NCI-H128 (cell line): ENCODE data around the gene C2.
"Not testable (repeated sequence)": the region's sequence is repeated elsewhere in the genome, so short reads cannot be mapped to it uniquely, and the experiment has no call there.

Source experiments
- DNase-seq: peaks from one replicate; lab custom pipeline; 2025; ENCODE audit not compliant: unreplicated experiment; lab: John Stamatoyannopoulos, UW

Gene C2

DNA sequence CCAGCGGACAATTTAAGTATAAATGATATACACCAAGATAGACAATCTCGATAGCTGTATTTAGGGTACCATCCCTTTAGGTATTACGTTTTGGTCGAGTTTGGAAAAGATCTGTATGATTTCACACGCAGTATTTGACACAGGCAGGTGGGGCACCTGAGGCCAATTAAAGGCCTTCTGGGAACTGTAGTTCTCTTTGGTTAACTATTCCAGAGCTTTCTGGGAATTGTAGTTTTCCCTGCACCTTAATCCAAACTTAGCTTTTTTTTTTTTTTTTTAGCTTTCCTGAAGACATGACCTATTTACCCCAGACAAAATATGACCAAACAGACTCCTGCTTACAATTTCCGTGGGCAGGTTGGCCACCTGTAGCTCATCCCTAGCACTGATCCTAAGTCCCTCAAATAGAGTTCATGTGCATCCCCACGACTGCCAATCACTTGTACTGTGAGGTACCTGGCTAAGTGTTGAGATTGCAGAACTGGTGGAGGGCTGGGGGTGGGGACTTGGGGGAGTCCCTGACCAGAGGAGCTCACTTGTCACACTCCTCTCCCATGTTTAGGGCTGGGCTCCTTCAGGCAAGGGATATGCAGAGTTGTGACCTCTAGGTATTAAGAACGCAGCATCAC lies 29.0 kb upstream of the C2 start:
- peak; percentile 34 for DNase-seq

DNA sequence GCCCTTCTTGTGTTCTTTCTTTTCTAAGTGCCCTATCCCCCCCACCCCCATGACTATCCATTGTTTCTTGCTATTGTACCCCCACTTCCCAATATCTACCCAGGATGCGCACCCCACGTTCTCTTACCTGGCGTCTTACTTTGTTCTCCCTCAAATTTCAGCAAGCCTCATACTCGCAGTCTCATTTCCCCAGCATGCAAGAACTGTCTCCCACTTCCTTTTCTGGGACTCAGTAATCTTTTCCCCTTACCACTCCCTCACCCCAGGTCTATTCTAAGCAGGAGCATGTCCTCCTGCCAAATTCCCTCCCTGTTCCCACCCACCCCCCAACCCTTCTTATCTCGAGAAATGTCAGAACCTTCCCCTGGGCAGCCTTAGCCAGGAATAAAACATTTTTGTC lies 28.3 kb upstream of the C2 start:
- DNase-seq, result no peak

DNA sequence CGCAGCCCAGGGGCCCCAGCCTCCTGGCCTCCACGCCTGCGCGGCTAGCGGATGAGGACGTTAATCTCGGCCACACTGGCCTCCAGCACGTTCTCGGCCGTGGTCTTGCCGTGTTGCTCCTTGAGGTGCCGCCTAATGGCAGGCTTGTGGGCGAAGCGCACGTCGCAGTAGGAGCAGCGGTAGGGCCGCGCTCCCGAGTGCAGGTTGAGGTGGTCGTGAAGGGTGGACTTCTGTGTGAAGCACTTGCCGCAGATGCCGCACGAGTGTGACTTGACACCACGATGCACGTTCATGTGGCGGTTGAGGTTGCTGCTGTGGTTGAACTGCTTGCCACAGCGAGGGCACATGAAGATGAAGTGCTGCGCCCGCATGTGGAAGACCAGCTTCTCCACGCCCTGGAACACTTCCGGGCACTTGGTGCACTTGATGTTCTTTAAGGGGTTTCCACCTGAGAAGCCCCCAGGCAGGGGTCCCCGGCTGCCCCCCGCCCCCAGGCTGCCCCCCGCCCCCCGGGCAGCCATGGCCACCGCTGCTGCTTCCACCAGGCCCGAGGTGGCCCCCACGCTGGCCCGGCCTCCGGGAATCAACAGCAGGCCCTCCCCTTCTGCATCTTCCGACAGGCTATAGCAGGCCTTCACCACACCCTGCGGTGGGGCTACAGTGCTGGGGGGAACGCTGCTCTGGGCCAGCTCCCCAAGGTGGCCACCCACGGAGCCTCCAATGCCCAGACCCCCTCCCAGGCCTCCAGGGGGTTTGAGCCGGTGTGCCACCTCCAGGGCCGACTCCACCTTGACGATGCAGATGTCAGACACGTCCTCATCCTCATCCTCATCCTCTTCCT lies 27.4 kb upstream of the C2 start:
- DNase-seq, result no peak

DNA sequence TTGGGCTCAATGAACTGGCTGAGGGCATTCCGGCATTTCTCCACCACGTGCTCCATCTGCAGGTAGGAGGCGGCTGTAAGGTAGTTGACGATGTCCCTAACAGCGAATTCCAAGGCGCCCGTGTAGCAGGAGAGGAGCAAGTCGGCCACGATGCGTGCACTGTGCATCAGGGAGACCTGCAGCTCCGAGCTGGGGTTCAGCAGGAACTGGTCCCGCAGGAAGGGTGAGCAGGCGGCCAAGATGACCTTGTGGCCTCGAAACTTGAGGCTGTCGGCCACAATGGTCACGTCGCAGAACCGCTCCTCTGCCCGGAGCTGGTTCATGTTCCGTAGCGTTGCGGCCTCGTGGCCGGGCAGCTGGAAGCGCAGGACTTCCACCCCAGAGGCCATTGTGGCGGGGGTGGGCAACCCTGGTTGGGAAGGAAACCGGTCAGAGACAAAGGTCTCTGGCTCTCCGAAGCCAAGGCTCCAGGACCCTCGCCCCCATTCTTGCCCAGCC lies 26.6 kb upstream of the C2 start:
- no peak for DNase-seq

DNA sequence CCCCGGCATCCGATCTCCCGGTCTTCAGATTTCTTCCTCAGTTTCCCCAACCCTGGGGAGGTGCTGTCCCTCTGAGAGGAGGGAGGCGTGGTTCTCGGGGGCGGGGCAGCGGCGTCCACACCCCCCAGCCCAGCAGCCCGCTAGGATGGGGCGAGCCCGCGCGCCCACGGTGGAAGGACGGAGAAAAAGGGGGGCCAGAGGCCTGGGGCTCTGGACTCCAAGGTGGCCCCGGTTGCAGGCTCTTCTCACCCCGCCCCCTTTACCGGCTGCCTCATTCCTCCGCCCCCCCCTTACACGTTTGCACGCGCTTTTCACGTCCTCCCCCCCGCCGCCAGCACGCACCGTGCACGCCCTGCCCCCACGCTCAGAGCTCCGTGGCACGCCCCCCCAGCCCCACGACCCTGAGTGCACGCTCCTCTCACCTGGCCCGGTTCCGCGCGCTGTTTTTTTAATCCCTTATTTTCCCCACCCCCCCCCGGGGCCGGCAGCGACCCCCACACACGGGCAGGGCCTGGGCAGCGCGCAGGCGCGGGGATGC lies 26.0 kb upstream of the C2 start:
- DNase-seq, result no peak

DNA sequence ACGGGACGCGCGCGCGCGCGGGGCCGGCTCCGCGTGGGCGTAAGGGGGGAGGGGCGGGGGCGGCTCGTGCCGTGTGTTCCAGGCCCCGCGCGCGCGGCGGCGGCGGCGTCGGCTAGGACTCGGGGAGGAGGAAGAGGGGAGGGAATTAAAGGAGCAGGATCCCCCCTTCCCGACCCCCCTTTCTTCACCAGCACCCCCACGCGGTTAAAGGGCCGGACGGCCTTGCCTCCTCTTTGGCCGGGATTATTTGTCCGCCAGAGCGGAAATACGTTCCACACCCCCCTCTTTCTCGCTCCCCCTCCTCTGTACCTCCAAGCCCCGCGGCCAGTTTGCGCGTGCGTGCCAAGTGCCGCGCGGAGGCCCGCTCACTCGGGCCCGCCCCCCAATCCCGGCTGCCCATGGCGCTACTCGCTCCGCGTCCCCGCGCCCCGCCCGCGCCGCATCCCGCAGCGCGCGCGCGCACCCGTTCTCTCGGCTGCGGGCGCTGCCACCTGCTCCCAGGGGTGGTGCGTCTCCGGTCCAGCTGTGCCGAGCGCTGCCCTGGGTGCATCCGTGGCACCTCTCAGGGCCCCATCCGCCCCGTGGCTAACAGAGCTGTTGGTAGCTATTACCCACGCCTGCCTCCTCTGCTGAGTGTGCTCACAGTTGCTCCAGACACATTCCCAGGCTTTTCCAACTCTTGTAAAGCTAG lies 25.4 kb upstream of the C2 start, which contains the start of gene ZBTB12:
TSS of gene ZBTB12 (minus strand) at position 134 of the 691 bp plus-strand sequence. CDS start 781 bp downstream, outside the sequence.
- DNase-seq, result peak; percentile 87

DNA sequence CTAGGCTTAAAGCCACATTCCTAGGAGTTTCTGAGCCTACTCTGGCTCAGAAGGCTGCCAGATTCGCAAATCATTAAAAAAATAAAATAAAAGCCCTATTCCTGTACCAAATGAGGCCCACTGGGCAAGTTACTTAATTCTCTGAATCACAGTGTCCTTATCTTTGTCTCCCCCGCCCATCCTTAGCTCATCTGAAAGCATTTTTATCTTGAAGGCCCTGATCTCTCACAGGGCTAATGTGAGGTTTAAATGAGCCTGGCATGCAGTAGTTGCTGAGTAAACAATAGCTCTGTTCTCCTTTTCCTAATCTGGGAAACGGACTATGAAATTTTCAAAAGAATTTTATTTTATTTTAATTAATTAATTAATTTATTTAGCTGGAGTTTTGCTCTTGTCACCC lies 23.6 kb upstream of the C2 start:
- DNase-seq, result no peak

DNA sequence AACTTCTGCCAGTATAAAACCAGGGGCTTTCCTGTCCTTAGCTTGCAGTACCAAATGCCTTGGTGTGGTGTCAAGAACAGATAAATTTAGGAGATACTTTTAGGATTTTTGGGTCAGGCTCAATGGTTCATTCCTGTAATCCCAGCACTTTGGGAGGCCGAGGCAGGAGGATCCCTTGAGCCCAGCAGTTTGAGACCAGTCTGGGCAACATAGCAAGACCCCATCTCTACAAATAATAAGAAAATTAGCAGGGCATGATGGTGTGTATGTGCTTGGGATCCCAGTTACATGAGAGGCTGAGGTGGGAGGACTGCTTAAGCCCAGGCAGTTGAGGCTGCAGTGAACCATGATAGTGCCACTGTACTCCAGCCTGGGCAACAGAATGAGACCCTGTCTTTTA lies 22.5 kb upstream of the C2 start:
- no peak for DNase-seq

DNA sequence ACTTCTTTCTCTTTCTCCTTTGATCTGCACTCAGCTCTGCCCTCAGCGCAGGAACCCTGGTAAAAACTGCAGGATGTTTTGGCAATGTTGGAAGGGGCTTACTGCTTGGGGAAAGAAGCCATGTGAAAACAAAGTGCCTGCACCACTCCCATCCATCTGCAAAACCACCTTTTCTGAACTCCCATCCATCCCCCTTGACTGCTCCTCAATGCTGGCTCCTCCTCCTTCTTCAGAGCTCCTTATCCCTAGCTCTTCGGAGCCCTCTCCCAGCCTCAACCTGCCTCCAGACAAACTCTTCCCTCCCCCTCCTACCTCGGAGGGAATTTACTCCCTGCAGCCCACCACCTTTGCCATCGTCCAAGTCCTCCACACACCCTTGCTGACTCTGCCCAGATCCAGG lies 21.4 kb upstream of the C2 start:
- no peak for DNase-seq

DNA sequence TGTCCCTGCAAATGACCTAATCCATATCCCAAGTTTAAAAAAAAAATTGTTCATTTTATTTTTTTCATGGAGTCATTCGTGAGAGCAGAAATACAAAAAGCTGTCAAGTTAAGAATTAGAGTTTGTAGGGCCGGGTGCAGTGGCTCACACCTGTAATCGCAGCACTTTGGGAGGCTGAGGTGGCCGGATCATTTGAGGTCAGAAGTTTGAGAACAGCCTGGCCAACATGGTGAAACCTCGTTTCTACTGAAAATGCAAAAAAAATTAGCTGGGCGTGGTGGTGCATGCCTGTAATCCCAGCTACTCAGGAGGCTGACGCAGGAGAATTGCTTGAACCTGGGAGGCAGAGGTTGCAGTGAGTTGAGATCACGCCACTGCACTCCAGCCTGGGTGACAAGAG lies 20.8 kb upstream of the C2 start:
- DNase-seq, result not testable (repeated sequence)

DNA sequence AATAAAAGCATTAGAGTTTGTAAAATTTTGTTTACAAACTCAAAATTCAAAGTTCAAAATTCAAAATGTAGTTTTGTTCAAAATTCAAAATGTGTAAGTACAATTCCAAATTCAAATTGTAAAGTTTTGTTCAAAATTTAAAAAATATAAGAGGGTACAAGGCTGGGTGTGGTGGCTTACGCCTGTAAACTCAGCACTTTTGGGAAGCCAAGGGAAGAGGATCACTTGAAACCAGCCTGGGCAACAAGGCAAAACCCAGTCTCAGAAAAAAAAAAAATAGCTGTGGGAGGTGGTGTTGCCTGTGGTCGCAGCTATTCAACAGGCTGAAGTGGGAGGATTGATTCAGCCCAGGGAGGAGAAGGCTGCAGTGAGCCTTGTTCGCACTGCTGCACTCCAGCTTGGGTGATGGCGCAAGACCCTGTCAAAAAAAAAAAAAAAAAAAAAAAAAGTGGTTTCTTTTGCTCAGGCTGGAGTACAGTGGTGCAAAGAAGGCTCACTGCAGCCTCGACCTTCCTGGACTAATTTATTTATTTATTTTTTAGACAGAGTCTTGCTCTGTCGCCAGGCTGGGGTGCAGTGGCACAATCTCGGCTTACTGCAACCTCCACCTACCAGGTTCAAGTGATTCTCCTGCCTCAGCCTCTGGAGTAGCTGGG lies 20.2 kb upstream of the C2 start:
- DNase-seq, result no peak

DNA sequence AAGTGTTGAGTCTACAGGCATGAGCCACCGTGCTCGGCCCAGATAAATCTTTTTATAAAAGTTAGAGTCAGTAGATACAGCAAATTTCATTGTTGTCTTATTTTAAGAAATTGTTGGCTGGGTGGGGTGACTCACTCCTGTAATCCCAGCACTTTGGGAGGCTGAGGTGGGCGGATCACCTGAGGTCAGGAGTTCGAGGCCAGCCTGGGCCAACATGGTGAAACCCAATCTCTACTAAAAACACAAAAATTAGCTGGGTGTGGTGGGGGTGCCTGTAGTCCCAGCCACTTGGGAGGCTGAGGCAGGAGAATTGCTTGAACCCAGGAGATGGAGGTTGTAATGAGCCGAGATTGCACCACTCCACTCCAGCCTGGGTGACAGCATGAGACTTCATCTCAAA lies 19.3 kb upstream of the C2 start:
- DNase-seq, result not testable (repeated sequence)

DNA sequence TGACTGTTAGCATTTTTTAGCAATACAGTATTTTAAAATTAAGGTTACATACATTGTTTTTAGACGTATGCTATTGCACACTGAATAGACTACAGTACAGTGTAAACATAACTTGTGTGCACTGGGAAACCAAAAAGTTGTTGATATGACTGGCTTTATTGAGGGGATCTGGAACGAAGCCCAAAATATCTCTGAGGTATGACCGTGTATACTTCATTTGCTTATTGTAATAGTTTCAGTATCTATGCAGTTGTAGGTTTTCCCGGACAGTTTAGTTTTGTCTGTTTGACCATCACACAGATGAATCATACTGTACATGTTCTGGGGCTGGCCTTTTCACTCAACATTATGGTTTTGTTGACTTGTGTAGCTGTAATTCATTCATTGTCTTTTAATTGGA lies 18.7 kb upstream of the C2 start:
- no peak for DNase-seq

DNA sequence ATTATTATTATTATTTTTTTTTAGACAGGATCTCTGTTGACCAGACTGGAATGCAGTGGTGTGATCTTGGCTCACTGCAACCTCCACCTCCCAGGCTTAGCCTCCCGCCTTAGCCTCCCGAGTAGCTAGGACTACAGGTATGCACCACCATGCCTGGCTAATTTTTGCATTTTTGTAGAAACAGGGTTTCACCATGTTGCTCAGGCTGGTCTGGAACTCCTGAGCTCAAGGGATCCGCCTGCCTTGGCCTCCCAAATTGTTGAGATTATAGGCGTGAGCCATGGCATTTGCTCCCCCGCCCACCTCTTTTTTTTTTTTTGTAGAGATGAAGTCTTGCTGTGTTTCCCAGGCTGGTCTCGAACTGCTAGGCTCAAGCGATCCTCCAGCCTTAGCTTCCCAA lies 18.2 kb upstream of the C2 start:
- not testable (repeated sequence) for DNase-seq

DNA sequence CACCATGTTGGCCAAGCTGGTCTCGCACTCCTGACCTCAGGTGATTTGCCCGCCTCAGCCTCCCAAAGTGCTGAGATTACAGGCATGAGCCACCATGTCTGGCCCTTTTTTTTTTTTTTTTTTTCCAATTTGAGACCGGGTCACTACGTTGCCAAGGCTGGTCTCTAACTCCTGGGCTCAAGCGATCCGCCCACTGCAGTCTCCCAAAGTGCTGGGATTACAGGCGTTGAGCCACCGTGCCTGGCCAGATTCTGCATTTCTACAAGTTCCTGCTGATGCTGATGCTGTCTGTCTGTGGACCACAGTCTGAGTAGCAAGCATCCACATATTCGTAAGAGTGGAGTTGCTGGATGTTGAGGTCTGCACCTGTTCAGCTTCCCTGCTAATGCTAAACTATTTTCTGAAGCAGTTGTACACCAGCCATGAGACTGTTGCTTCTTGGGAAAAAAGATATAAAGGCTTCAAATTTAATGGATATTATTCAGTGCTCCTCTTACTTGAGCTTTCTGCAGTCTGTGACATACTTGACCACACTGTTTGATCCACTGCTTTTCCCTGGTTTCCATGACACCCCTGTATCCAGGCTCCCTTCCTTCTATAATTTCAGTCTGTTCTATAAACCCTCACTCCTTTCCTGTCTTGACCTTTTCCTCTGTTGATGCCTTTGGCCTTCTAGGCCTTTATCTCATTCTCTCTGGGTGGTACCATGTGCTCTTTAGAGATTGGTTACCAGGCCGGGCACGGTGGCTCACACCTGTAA lies 15.5 kb upstream of the C2 start:
- DNase-seq, result no peak

DNA sequence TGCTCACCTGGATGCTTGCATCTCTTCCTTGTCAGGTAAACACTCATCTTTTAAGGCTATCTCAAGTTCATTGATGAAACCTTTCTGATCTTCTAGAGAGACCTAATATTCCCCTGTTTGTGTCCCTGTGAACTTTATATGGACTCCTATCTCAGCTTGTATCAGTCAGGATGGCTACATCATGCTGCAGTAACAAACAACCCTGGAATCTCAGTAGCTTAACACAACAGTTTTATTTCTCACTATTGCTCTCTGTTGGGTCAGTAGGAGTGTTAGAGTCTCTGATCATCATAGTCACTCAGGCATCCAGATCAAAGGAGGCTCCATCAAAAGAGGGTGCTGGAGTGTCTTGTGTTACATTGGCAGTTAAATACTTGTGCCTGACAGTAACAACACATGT lies 12.2 kb upstream of the C2 start:
- no peak for DNase-seq

DNA sequence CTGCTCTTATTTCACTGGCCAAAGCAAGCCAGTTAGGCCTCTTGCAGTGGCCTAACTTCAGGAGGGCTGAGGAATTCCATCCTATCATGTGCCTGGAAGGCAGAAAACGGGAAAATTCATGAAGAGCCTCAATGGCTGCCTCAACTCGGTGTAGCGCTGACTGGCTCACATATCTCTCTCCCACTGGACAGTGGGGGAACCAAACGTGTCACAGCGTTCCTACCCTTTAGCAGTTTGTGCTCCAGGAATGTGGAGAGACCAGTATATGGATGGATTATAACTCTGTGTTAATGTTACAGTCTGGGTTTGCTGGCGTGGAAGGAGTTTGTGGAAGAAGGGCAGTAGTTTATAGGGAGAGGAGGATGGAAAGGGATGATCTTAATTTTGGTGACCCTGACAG lies 11.8 kb upstream of the C2 start:
- no peak for DNase-seq

DNA sequence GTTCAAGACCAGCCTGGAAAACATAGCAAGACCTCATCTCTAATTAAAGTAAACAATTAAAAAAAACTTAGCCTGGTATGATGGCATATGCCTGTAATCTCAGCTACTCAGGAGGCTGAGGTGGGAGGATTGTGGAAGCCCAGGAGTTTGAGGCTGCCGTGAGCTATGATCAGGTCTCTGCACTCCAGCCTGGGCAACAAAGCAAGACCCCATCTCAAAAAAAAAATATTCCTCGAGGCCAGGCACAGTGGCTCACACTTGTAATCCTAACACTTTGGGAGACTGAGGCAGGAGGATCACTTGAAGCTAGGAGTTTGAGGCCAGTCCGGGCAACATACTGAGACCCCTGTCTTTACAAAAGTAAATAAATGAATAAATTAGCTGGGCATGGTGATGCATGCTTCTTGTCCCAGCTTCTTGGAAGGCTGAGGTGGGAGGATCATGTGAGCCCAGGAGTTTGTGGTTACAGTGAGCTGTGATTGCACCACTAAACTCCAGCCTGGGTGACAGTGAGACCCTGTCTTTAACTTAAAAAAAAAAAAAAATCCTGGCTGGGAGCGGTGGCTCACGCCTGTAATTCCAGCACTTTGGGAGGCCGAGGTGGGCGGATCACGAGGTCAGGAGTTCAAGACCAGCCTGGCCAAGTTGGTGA lies 9.3 kb upstream of the C2 start:
- no peak for DNase-seq

DNA sequence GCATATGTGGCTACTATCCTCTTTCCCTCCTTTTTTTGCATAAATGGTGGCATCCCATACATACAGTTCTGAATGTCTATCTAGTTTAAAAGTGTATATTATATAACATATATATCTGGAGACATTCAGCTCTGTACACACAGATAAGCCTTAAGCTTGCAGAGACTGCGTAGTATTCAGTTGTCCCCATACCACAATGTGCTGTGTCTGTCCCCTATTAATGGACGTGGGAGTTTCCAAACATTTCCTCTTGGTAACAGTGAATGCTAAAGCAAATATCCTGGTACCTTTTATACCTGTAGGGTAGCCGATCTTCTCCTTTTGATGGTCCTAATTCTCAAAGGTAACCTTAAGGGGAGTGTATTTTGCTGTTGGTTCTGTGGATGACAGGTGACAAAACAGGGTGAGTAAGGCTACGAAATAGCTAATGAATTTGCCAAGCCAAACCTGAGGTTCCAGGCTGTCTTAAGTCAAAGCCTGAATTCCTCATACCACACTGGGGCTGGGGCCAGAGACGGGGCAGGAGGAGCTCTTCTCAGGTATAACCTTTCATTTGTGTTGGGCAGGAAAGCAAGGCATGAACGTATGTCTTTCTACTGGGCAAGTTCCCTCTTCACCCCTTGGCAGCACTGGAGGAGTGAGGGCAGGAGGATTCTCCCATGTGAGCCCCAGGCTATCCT lies 7.8 kb upstream of the C2 start:
- DNase-seq, result no peak
